IgD-negative memory B cell (primary cell): ENCODE results near the gene OR52D1. TPM values are rescaled to one million over a fixed set of nuclear protein-coding genes. Genes with fewer than 3 reads are reported as not detected.

Experiments used
- H3K27ac Mint-ChIP-seq, 3 donors: one replicate each; pipeline ENCODE4 v1.8.0; 2020 to 2022; ENCODE audit warnings: mild to moderate bottlenecking in 3 of 3, mixed read lengths in 3 of 3, moderate library complexity in 1 of 3
- H3K27me3 Mint-ChIP-seq: one replicate; pipeline ENCODE4 v1.8.0; 2021; ENCODE audit warnings: mixed read lengths
- H3K36me3 Mint-ChIP-seq: one replicate; pipeline ENCODE4 v1.8.0; 2020; ENCODE audit warnings: mild to moderate bottlenecking, mixed read lengths
- H3K4me1 Mint-ChIP-seq, 3 donors: one replicate each; pipeline ENCODE4 v1.8.0; 2020 to 2022; ENCODE audit warnings: mixed read lengths in 3 of 3, mild to moderate bottlenecking in 1 of 3
- H3K4me3 Mint-ChIP-seq, 4 donors: one replicate each; pipeline ENCODE4 v1.8.0; 2020 to 2022; ENCODE audit warnings: mild to moderate bottlenecking in 4 of 4, mixed read lengths in 4 of 4, moderate library complexity in 3 of 4
- H3K9me3 Mint-ChIP-seq, 3 donors: one replicate each; pipeline ENCODE4 v1.8.0; 2020 to 2021; ENCODE audit warnings: mixed read lengths in 3 of 3, mild to moderate bottlenecking in 1 of 3
- polyA plus RNA-seq: library from polyadenylated mRNA; unstranded; fragments of 300-500 nt; fragmentation: Illumina TruSeq; gene quantifications from one replicate; pipeline ENCODE4 v1.2.3, GENCODE V29; 2021

OR52D1 gene
- polyA plus RNA-seq, 1 donor from 2014 or later: not detected

DNA sequence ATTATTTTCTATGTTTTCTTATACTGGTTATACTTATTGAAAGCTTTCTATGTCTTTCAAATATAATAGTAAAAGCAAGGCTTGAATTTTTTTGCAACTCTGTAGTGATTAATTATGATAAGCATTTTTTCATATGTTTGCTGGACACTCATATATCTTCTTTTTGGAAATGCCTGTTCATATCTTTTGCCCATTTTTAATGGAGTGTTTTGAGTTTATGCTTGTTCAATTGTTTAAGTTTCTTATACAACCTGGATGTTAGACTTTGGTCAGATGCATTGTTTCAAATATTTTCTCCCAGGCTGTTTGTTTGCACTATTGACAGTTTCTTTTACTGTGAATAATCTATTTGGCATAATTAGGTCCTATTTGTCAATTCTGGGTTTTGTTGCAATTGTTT, 48.0 kb downstream of the OR52D1 start:
- peaks cover 0 to 15% (median 3%) of the 10 kb centered on the region in 3 donors for H3K9me3 Mint-ChIP-seq
- no peak overlapping the region for H3K27ac Mint-ChIP-seq
- H3K4me1 Mint-ChIP-seq: no peaks in the 10 kb centered on the region
- H3K36me3 Mint-ChIP-seq: no peaks in the 10 kb centered on the region
- no peak overlapping the region for H3K4me3 Mint-ChIP-seq
- no peaks in the 10 kb centered on the region for H3K27me3 Mint-ChIP-seq

Other genes starting within 250 kb of the OR52D1 start
- gene HBG1, start 238.8 kb upstream of the OR52D1 start, polyA plus RNA-seq: not detected
- 1.0 TPM for gene HBG2, start 233.9 kb upstream of the OR52D1 start, polyA plus RNA-seq
- gene HBE1, start 218.7 kb upstream of the OR52D1 start, polyA plus RNA-seq: not detected
- gene OR51B4, start 186.7 kb upstream of the OR52D1 start, polyA plus RNA-seq: not detected
- gene OR51B2, start 164.4 kb upstream of the OR52D1 start, polyA plus RNA-seq: not detected
- gene OR51B5, start 145.2 kb upstream of the OR52D1 start, polyA plus RNA-seq: not detected
- gene OR51B6, start 137.2 kb upstream of the OR52D1 start, polyA plus RNA-seq: not detected
- gene OR51M1, start 104.9 kb upstream of the OR52D1 start, polyA plus RNA-seq: not detected
- not detected for gene OR51Q1, start 66.6 kb upstream of the OR52D1 start, polyA plus RNA-seq
- not detected for gene OR51I1, start 47.2 kb upstream of the OR52D1 start, polyA plus RNA-seq
- not detected for gene OR51I2, start 39.4 kb upstream of the OR52D1 start, polyA plus RNA-seq
- not detected for gene UBQLN3, start 21.3 kb downstream of the OR52D1 start, polyA plus RNA-seq
- gene UBQLNL, start 28.0 kb downstream of the OR52D1 start, polyA plus RNA-seq: not detected
- not detected for gene OR52H1, start 59.9 kb downstream of the OR52D1 start, polyA plus RNA-seq
- gene OR52B6, start 92.2 kb downstream of the OR52D1 start, polyA plus RNA-seq: not detected
- gene TRIM6, start 108.0 kb downstream of the OR52D1 start, polyA plus RNA-seq: not detected
- gene TRIM34, start 136.3 kb downstream of the OR52D1 start, polyA plus RNA-seq: 22.9 TPM
- gene TRIM5, start 196.4 kb downstream of the OR52D1 start, polyA plus RNA-seq: 4.5 TPM
- gene TRIM22, start 201.1 kb downstream of the OR52D1 start, polyA plus RNA-seq: 210 TPM
- gene OR56B1, start 247.8 kb downstream of the OR52D1 start, polyA plus RNA-seq: not detected